ENCODE data around the gene CDKN2AIP.
"Not testable (repeated sequence)": the region's sequence is repeated elsewhere in the genome, so short reads cannot be mapped to it uniquely, and the experiment has no call there.

Gene CDKN2AIP

DNA sequence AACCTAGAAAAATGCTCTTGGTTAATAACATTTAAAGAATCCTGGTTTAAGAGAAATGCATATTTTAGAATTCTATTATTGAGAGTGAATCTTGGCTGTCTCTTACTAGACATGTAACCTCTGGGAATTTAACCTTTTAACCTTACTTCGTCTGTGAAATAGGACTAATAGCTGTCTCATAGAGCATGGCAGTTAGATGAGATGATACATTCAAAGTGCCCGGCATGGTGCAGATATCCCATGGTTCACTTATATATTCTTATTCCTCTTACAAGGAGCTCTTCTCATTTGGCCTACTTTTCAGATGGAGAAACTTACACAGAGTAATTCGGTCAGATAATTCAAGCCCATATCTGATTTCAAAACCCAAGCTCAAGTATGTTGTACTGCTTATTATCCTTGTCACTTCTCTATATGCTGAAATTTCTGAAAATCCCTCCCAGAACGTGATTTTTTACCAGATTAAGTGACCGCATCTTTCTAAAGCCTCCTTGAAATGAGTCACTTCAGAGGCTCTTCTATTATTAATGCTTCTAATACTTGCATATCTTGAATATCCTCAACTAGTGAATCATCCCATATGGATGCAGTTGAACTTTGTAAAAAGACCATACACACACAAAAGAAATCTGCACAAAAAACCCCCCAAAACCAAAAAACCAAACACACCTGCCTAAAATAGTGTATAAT, 4.9 kb downstream of the CDKN2AIP start:
- Histone ChIP-seq H3K27me3 (no peaks in the 10 kb centered on the region), H3K9me3 (no peaks in the 10 kb centered on the region), H3K36me3 (peaks cover 49% of the 10 kb centered on the region), H3K4me1 (no peaks in the 10 kb centered on the region), H3K4me3 (ENCODE audit: low read depth, low read length) (no peak overlapping the region)
- no peak for DNase-seq
- TF ChIP-seq CTCF (IDR thresholded peaks at IDR 0.05; ENCODE audit: low read depth, low read length): no peak

GRCh38 chr4:183450108-183450507, 5.7 kb downstream of the CDKN2AIP start:
- Histone ChIP-seq H3K4me3 (ENCODE audit: low read depth, low read length) (no peak overlapping the region), H3K9me3 (no peaks in the 10 kb centered on the region), H3K4me1 (no peaks in the 10 kb centered on the region), H3K27me3 (no peaks in the 10 kb centered on the region), H3K36me3 (peaks cover 46% of the 10 kb centered on the region)
- no peak for TF ChIP-seq CTCF (IDR thresholded peaks at IDR 0.05; ENCODE audit: low read depth, low read length)
- no peak for DNase-seq

DNA sequence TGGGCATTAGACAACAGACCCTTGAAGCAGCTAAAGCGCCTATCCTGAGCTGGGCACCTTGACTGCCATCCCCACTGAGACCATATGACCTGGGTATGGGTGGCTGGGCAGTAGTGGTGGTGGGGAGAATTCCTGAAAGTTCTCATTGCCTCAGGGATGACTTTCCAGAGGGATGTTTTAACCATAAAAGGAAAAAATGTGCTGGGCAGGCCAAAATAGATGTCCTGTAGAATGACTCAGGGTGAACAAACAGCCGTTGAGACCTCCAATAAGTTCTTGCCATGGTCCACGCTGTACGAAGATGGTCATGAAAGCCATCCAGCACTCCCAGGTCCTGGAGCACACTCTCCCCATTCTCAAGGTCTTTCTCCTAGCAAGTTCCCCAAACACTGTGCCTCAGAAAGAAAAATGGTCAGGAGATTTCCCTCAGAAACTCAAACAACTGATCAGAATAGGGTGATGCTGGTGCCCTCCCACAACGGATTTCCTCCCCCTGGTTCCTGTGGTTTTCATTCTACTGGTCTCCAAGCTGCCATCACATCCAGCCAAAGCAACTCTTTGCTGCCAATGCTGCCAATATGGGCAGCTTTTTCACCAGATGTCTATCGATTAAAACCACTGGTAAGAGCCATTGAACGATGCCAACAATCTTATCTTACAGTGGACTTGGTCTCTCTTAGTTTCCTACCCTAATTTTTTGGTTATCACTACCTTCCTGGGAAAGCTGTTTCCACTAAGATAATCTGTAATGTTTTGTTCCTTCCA, 11.2 kb downstream of the CDKN2AIP start:
- Histone ChIP-seq H3K27me3 (no peaks in the 10 kb centered on the region), H3K9me3 (no peaks in the 10 kb centered on the region), H3K36me3 (peaks cover 7% of the 10 kb centered on the region; the same call in 1 of the 2 replicates), H3K4me3 (ENCODE audit: low read depth, low read length) (no peak overlapping the region), H3K4me1 (no peaks in the 10 kb centered on the region)
- no peak for TF ChIP-seq CTCF (IDR thresholded peaks at IDR 0.05; ENCODE audit: low read depth, low read length)
- no peak for DNase-seq

DNA sequence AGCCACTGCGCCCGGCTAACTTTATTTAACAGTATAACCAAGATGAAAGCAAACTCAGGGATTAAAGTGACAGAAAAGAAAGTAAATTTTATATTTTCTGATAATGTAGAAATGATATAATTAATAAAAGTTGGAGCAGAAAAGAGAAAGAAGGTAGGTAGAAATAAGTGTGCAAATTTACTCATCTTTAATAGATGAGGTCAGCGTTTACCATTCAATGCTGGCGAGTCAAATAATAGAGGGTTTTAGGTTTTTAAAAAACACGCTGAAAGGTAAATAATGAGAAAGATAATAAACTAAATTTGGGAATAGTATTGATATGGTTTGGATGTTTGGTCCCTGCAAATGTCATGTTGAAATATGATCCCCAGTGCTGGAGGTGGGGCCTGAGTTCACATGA, 13.6 kb downstream of the CDKN2AIP start:
- no peaks in the 10 kb centered on the region for H3K9me3 ChIP-seq
- H3K4me1 ChIP-seq: no peaks in the 10 kb centered on the region
- no peak for DNase-seq
- no peak overlapping the region for H3K4me3 ChIP-seq (ENCODE audit: low read depth, low read length)
- no peak for TF ChIP-seq CTCF (IDR thresholded peaks at IDR 0.05; ENCODE audit: low read depth, low read length)
- no peaks in the 10 kb centered on the region; the same call in 1 of the 2 replicates for H3K27me3 ChIP-seq
- peaks cover 2% of the 10 kb centered on the region; the same call in 1 of the 2 replicates for H3K36me3 ChIP-seq

DNA sequence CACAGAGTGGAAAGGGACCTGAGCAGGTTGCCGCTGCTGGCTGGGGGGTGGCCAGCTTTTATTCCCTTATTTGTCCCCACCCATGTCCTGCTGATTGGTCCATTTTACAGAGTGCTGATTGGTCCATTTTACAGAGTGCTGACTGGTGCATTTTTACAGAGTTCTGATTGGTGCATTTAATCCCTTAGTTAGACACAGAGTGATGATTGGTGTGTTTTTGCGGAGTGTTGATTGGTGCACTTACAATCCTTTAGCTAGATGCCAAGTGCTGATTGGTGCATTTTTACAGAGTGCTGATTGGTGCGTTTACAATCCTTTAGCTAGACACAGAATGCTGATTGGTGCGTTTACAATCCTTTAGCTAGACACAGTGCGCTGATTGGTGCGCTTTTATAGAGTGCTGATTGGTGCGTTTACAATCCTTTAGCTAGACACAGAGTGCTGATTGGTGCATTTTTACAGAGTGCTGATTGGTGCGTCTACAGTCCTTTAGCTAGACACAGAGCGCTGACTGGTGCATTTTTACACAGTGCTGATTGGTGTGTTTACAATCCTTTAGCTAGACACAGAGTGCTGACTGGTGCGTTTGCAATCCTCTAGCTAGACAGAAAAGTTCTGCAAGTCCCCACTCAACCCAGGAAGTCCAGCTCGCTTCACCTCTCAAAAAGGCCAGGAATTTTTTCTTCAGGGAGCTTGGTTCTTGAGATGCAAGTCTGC, 19.6 kb downstream of the CDKN2AIP start:
- H3K4me1 ChIP-seq; H3K36me3 ChIP-seq; H3K4me3 ChIP-seq (ENCODE audit: low read depth, low read length); DNase-seq; H3K27me3 ChIP-seq; H3K9me3 ChIP-seq: not testable (repeated sequence)

- not testable (repeated sequence) for H3K4me3 ChIP-seq (ENCODE audit: low read depth, low read length); H3K36me3 ChIP-seq; H3K4me1 ChIP-seq; DNase-seq; H3K27me3 ChIP-seq; H3K9me3 ChIP-seq
These were observed 21.4 kb downstream of the CDKN2AIP start for GRCh38 chr4:183465879-183466278.

DNA sequence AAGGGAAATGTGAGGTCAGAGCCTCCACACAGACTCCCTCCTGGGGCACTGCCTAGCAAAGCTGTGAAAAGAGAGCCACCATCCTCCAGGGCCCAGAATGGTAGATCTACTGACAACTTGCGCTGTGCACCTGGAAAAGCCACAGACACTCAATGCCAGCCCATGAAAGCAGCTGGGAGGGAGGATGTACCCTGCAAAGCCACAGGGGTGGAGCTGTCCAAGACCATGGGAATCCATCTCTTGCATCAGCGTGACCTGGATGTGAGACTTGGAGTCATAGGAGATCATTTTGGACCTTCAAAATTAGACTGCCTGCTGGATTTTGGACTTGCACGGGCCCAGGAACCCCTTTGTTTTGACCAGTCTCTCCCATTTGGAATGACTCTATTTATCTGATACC, 22.8 kb downstream of the CDKN2AIP start:
- no peaks in the 10 kb centered on the region for H3K36me3 ChIP-seq
- no peak for DNase-seq
- no peaks in the 10 kb centered on the region; the same call in 1 of the 2 replicates for H3K27me3 ChIP-seq
- TF ChIP-seq CTCF (IDR thresholded peaks at IDR 0.05; ENCODE audit: low read depth, low read length): no peak
- no peaks in the 10 kb centered on the region for H3K9me3 ChIP-seq
- no peak overlapping the region for H3K4me3 ChIP-seq (ENCODE audit: low read depth, low read length)
- no peaks in the 10 kb centered on the region for H3K4me1 ChIP-seq

Data from BE2C (cell line).